Superior temporal gyrus (tissue), 1 donor: Measurements from ENCODE around the gene NUDT8.
"Not testable (repeated sequence)": the region's sequence is repeated elsewhere in the genome, so short reads cannot be mapped to it uniquely, and the experiment has no call there.

Experiments used
- DNase-seq: peaks from one replicate; pipeline ENCODE4 v3.0.0-alpha.2; 2016; ENCODE audit errors: extremely low spot score

NUDT8 gene

GRCh38 chr11:67642173-67643120, 12.7 kb upstream of the NUDT8 start:
- DNase-seq, result no peak

GRCh38 chr11:67641338-67642172, 11.8 kb upstream of the NUDT8 start:
- no peak for DNase-seq

GRCh38 chr11:67640758-67641337, 11.1 kb upstream of the NUDT8 start:
- no peak for DNase-seq

- DNase-seq, result peak; percentile 54
Observed at GRCh38 chr11:67640021-67640757, 10.5 kb upstream of the NUDT8 start.

GRCh38 chr11:67639438-67639859, 9.7 kb upstream of the NUDT8 start, which contains the start of gene TBX10:
TBX10 (minus strand) TSS chr11:67639763; CDS start chr11:67639472, 291 bp downstream.
- DNase-seq, result no peak

- DNase-seq, result no peak
Observed at GRCh38 chr11:67638535-67639437, 9.0 kb upstream of the NUDT8 start.

- not testable (repeated sequence) for DNase-seq
Observed at GRCh38 chr11:67637441-67637840, 7.7 kb upstream of the NUDT8 start.

- DNase-seq, result no peak
Observed at GRCh38 chr11:67636962-67637361, 7.2 kb upstream of the NUDT8 start.

- no peak for DNase-seq
Observed at GRCh38 chr11:67635231-67635521, 5.4 kb upstream of the NUDT8 start.

- no peak for DNase-seq
Observed at GRCh38 chr11:67634366-67635230, 4.9 kb upstream of the NUDT8 start.

GRCh38 chr11:67633758-67634365, 4.1 kb upstream of the NUDT8 start:
- no peak for DNase-seq

GRCh38 chr11:67632982-67633755, 3.4 kb upstream of the NUDT8 start:
- no peak for DNase-seq

GRCh38 chr11:67632175-67632981, 2.6 kb upstream of the NUDT8 start:
- no peak for DNase-seq

GRCh38 chr11:67631853-67632174, 2.1 kb upstream of the NUDT8 start:
- no peak for DNase-seq

GRCh38 chr11:67631411-67631810, 1.7 kb upstream of the NUDT8 start:
- no peak for DNase-seq

GRCh38 chr11:67630943-67631331, 1.2 kb upstream of the NUDT8 start:
- no peak for DNase-seq

GRCh38 chr11:67630228-67630942, 648 bp upstream of the NUDT8 start:
- peak; percentile 89 for DNase-seq
